ENCODE data around the gene FER. TPM values are rescaled to one million over a fixed set of nuclear protein-coding genes. Genes with fewer than 3 reads are reported as not detected.

The FER gene
- polyA plus RNA-seq, 10 donors, result 7.6 to 12.6 (median 10.8) TPM

DNA sequence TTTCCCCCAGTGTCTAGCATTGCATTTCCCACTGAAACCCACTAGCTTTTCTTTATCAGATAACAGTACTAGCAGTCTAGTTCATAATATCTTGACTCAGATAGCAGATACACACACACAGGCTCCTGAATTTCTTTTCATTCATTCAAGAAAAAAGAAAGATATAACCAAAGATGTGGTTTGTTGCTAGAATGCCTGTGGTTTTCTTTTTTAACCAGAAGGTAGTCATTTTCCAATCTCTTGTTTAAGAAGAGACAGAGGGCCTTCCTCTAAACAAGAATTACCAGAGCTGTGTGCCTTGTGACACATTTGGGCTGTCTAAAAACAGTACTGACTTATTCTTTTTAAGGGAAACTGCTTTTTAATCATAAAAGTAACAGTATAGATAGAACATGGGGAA, 494.8 kb downstream of the FER start:
- DNase-seq, result no peak

DNA sequence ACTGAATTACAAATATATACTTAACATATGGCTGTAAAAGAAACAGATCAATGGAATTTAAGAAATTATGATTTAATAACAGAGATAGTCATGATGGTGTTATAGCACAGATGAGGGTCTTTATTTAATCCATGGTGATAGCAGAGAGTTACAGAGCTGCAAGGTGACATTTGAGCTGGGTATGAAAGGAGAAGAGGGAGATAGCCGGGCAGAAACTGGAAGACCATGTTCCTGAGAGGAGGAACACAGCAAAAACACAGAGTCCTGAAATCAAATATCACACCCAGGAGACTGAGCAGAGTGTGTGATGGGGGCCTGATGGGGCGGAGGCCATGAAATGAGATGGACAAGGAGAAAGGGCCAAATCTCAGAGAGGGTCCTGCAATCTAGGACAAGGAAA, 498.7 kb downstream of the FER start:
- no peak for DNase-seq
